ENCODE data around the gene CCDC174.

Gene CCDC174

GRCh38 chr3:14630404-14631100 is 21.0 kb upstream of the CCDC174 start:
- Histone ChIP-seq H3K4me3 (ENCODE audit: low read length in 2 of 2) (no peak overlapping the region), H3K27ac (replicated peaks; ENCODE audit: low read length) (no peak overlapping the region), H4K91ac (ENCODE audit: low read depth, low read length, poor library complexity) (no peak overlapping the region), H2AFZ (ENCODE audit: low read length) (no peak overlapping the region), H3K4me2 (ENCODE audit: insufficient read depth, low read length, poor library complexity, severe bottlenecking) (no peak overlapping the region), H2BK12ac (ENCODE audit: low read length) (no peak overlapping the region), H3K23ac (ENCODE audit: low read depth, low read length, poor library complexity) (no peak overlapping the region), H3K79me1 (ENCODE audit: low read depth, low read length) (no peaks in the 10 kb centered on the region), H3K4ac (ENCODE audit: low read length) (no peak overlapping the region), H3K27me3 (ENCODE audit: control insufficient read depth in 3 of 3, insufficient read depth in 3 of 3, low read depth in 1 of 3, low read length in 3 of 3) (peaks cover 0 to 29% (median 0%) of the 10 kb centered on the region in 3 experiments), H2BK5ac (ENCODE audit: low read length) (no peak overlapping the region), H3K9me3 (replicated peaks in 1 of 2; ENCODE audit: control insufficient read depth in 2 of 2, insufficient read depth in 1 of 2, low read depth in 1 of 2, low read length in 2 of 2) (peaks cover 2 to 8% of the 10 kb centered on the region in 2 donors), H3K4me1 (ENCODE audit: control insufficient read depth in 2 of 2, insufficient read depth in 1 of 2, low read depth in 1 of 2, low read length in 2 of 2) (peaks cover 4 to 8% of the 10 kb centered on the region in 2 donors), H3K36me3 (replicated peaks in 1 of 2; ENCODE audit: control insufficient read depth in 2 of 2, insufficient read depth in 2 of 2, low read length in 2 of 2) (no peaks in the 10 kb centered on the region), H4K8ac (ENCODE audit: low read depth, low read length) (no peak overlapping the region), H3K18ac (ENCODE audit: low read length) (no peak overlapping the region), H2BK120ac (ENCODE audit: low read depth, low read length) (no peak overlapping the region), H2BK15ac (ENCODE audit: low read length) (no peak overlapping the region), H3K9ac (ENCODE audit: low read depth, low read length, poor library complexity) (no peak overlapping the region), H2AK5ac (ENCODE audit: low read depth, low read length) (no peak overlapping the region), H3K14ac (ENCODE audit: low read length) (no peak overlapping the region)
- DNase-seq (ENCODE audit: low spot score): no peak
- no CpG with 5 or more reads among the region's 9 CpGs for WGBS, 2 donors (ENCODE audit: extremely low coverage in 2 of 2, insufficient read length in 2 of 2, insufficient replicate concordance in 1 of 2)

GRCh38 chr3:14631101-14631497 is 20.5 kb upstream of the CCDC174 start:
- Histone ChIP-seq H3K4me3 (ENCODE audit: low read length in 2 of 2) (no peak overlapping the region), H2AFZ (ENCODE audit: low read length) (no peak overlapping the region), H3K18ac (ENCODE audit: low read length) (peak overlapping the region; percentile 15), H2BK5ac (ENCODE audit: low read length) (no peak overlapping the region), H3K4me1 (ENCODE audit: control insufficient read depth in 2 of 2, insufficient read depth in 1 of 2, low read depth in 1 of 2, low read length in 2 of 2) (peaks cover 4 to 8% of the 10 kb centered on the region in 2 donors), H3K79me1 (ENCODE audit: low read depth, low read length) (no peaks in the 10 kb centered on the region), H4K91ac (ENCODE audit: low read depth, low read length, poor library complexity) (no peak overlapping the region), H2BK15ac (ENCODE audit: low read length) (no peak overlapping the region), H3K9ac (ENCODE audit: low read depth, low read length, poor library complexity) (no peak overlapping the region), H3K9me3 (replicated peaks in 1 of 2; ENCODE audit: control insufficient read depth in 2 of 2, insufficient read depth in 1 of 2, low read depth in 1 of 2, low read length in 2 of 2) (peaks cover 2 to 8% of the 10 kb centered on the region in 2 donors), H2BK120ac (ENCODE audit: low read depth, low read length) (no peak overlapping the region), H3K27ac (replicated peaks; ENCODE audit: low read length) (no peak overlapping the region), H3K14ac (ENCODE audit: low read length) (peak overlapping the region; percentile 79), H2BK12ac (ENCODE audit: low read length) (no peak overlapping the region), H4K8ac (ENCODE audit: low read depth, low read length) (no peak overlapping the region), H3K4me2 (ENCODE audit: insufficient read depth, low read length, poor library complexity, severe bottlenecking) (no peak overlapping the region), H3K27me3 (ENCODE audit: control insufficient read depth in 3 of 3, insufficient read depth in 3 of 3, low read depth in 1 of 3, low read length in 3 of 3) (peaks cover 0 to 32% (median 0%) of the 10 kb centered on the region in 3 experiments), H2AK5ac (ENCODE audit: low read depth, low read length) (no peak overlapping the region), H3K36me3 (replicated peaks in 1 of 2; ENCODE audit: control insufficient read depth in 2 of 2, insufficient read depth in 2 of 2, low read length in 2 of 2) (no peaks in the 10 kb centered on the region), H3K4ac (ENCODE audit: low read length) (no peak overlapping the region), H3K23ac (ENCODE audit: low read depth, low read length, poor library complexity) (peak overlapping the region; percentile 63)
- DNase-seq (ENCODE audit: low spot score): no peak
- WGBS, 2 donors (ENCODE audit: extremely low coverage in 2 of 2, insufficient read length in 2 of 2, insufficient replicate concordance in 1 of 2): no CpG with 5 or more reads among the region's 5 CpGs

- Histone ChIP-seq H3K4me1 (ENCODE audit: control insufficient read depth in 2 of 2, insufficient read depth in 1 of 2, low read depth in 1 of 2, low read length in 2 of 2) (peaks cover 2 to 6% of the 10 kb centered on the region in 2 donors), H2AFZ (ENCODE audit: low read length) (no peak overlapping the region), H3K79me1 (ENCODE audit: low read depth, low read length) (no peaks in the 10 kb centered on the region), H3K14ac (ENCODE audit: low read length) (no peak overlapping the region), H3K9me3 (replicated peaks in 1 of 2; ENCODE audit: control insufficient read depth in 2 of 2, insufficient read depth in 1 of 2, low read depth in 1 of 2, low read length in 2 of 2) (peaks cover 2 to 8% of the 10 kb centered on the region in 2 donors), H4K91ac (ENCODE audit: low read depth, low read length, poor library complexity) (no peak overlapping the region), H3K4me3 (ENCODE audit: low read length in 2 of 2) (no peak overlapping the region), H3K18ac (ENCODE audit: low read length) (no peak overlapping the region), H3K27me3 (ENCODE audit: control insufficient read depth in 3 of 3, insufficient read depth in 3 of 3, low read depth in 1 of 3, low read length in 3 of 3) (peaks cover 0 to 32% (median 0%) of the 10 kb centered on the region in 3 experiments), H3K27ac (replicated peaks; ENCODE audit: low read length) (no peak overlapping the region), H3K4me2 (ENCODE audit: insufficient read depth, low read length, poor library complexity, severe bottlenecking) (no peak overlapping the region), H4K8ac (ENCODE audit: low read depth, low read length) (no peak overlapping the region), H2BK12ac (ENCODE audit: low read length) (no peak overlapping the region), H3K4ac (ENCODE audit: low read length) (no peak overlapping the region), H2BK120ac (ENCODE audit: low read depth, low read length) (no peak overlapping the region), H2BK15ac (ENCODE audit: low read length) (no peak overlapping the region), H3K23ac (ENCODE audit: low read depth, low read length, poor library complexity) (no peak overlapping the region), H2AK5ac (ENCODE audit: low read depth, low read length) (no peak overlapping the region), H3K36me3 (replicated peaks in 1 of 2; ENCODE audit: control insufficient read depth in 2 of 2, insufficient read depth in 2 of 2, low read length in 2 of 2) (no peaks in the 10 kb centered on the region), H2BK5ac (ENCODE audit: low read length) (no peak overlapping the region), H3K9ac (ENCODE audit: low read depth, low read length, poor library complexity) (no peak overlapping the region)
- no CpG with 5 or more reads among the region's 8 CpGs for WGBS, 2 donors (ENCODE audit: extremely low coverage in 2 of 2, insufficient read length in 2 of 2, insufficient replicate concordance in 1 of 2)
- DNase-seq (ENCODE audit: low spot score): no peak
Measured at GRCh38 chr3:14631687-14632441, 19.7 kb upstream of the CCDC174 start.

GRCh38 chr3:14632442-14632930 is 19.1 kb upstream of the CCDC174 start:
- H2BK15ac ChIP-seq (ENCODE audit: low read length): no peak overlapping the region
- no peak overlapping the region for H4K91ac ChIP-seq (ENCODE audit: low read depth, low read length, poor library complexity)
- no peaks in the 10 kb centered on the region for H3K79me1 ChIP-seq (ENCODE audit: low read depth, low read length)
- H3K23ac ChIP-seq (ENCODE audit: low read depth, low read length, poor library complexity): no peak overlapping the region
- H3K9me3 ChIP-seq (replicated peaks in 1 of 2; ENCODE audit: control insufficient read depth in 2 of 2, insufficient read depth in 1 of 2, low read depth in 1 of 2, low read length in 2 of 2): peaks cover 2 to 8% of the 10 kb centered on the region in 2 donors
- H3K4ac ChIP-seq (ENCODE audit: low read length): no peak overlapping the region
- no peak overlapping the region for H4K8ac ChIP-seq (ENCODE audit: low read depth, low read length)
- H3K4me1 ChIP-seq (ENCODE audit: control insufficient read depth in 2 of 2, insufficient read depth in 1 of 2, low read depth in 1 of 2, low read length in 2 of 2): peaks cover 0 to 2% of the 10 kb centered on the region in 2 donors
- no peak overlapping the region for H2BK5ac ChIP-seq (ENCODE audit: low read length)
- H2AK5ac ChIP-seq (ENCODE audit: low read depth, low read length): no peak overlapping the region
- no peak overlapping the region for H3K4me2 ChIP-seq (ENCODE audit: insufficient read depth, low read length, poor library complexity, severe bottlenecking)
- no peak overlapping the region for H2BK12ac ChIP-seq (ENCODE audit: low read length)
- H2BK120ac ChIP-seq (ENCODE audit: low read depth, low read length): no peak overlapping the region
- no peak overlapping the region for H3K18ac ChIP-seq (ENCODE audit: low read length)
- peaks cover 0 to 33% (median 0%) of the 10 kb centered on the region in 3 experiments for H3K27me3 ChIP-seq (ENCODE audit: control insufficient read depth in 3 of 3, insufficient read depth in 3 of 3, low read depth in 1 of 3, low read length in 3 of 3)
- WGBS, 2 donors (ENCODE audit: extremely low coverage in 2 of 2, insufficient read length in 2 of 2, insufficient replicate concordance in 1 of 2): no CpG with 5 or more reads among the region's 4 CpGs
- no peak overlapping the region for H2AFZ ChIP-seq (ENCODE audit: low read length)
- no peak for DNase-seq (ENCODE audit: low spot score)
- no peaks in the 10 kb centered on the region for H3K36me3 ChIP-seq (replicated peaks in 1 of 2; ENCODE audit: control insufficient read depth in 2 of 2, insufficient read depth in 2 of 2, low read length in 2 of 2)
- no peak overlapping the region for H3K27ac ChIP-seq (replicated peaks; ENCODE audit: low read length)
- no peak overlapping the region for H3K4me3 ChIP-seq (ENCODE audit: low read length in 2 of 2)
- no peak overlapping the region for H3K14ac ChIP-seq (ENCODE audit: low read length)
- no peak overlapping the region for H3K9ac ChIP-seq (ENCODE audit: low read depth, low read length, poor library complexity)

Data from neuronal stem cell (in vitro differentiated cells).